HG02678 (cell line): ENCODE data around the gene VPS16.
"Not testable (repeated sequence)": the region's sequence is repeated elsewhere in the genome, so short reads cannot be mapped to it uniquely, and the experiment has no call there.

Experiments used
- ATAC-seq: cut with Tn5 transposase; IDR thresholded peaks from one replicate; pipeline ENCODE4 v1.9.1; 2021; ENCODE audit warnings: mild to moderate bottlenecking, moderate library complexity; ENCODE audit not compliant: unreplicated experiment

Gene VPS16

DNA sequence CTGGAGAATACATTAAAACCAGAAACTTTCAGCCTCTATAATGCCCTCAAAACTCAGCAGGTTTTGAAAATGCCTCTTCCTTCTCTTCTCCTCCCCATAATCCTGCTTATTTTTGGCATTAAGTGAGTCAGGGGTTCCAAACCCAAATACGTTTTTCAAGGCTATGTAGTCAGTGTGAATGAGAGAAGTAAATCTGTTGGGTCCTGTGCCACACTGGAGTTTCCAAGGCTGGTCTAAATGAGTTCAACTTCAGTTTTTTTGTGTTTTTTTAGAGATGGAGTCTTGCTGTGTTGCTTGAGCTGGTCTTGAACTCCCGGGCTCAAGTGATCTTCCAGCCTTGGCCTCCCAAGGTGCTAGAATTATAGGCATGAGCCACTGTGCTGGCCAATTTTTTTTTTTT, 53.7 kb downstream of the VPS16 start:
- ATAC-seq: no peak

DNA sequence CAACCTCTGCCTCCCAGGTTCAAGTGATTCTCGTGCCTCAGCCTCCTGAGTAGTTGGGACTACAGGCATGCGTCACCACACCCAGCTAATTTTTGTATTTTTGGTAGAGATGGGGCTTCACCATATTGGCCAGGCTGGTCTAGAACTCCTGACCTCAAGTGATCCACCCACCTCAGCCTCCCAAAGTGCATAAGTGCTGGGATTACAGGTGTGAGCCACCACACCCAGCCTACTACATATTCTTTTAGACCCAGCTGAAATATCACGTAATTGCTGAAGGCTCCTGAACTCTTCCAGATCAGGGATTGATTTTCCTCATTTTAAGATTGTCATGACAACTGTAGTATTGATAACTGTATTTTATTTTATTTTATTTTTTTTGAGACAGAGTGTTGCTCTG, 54.6 kb downstream of the VPS16 start:
- ATAC-seq: not testable (repeated sequence)

DNA sequence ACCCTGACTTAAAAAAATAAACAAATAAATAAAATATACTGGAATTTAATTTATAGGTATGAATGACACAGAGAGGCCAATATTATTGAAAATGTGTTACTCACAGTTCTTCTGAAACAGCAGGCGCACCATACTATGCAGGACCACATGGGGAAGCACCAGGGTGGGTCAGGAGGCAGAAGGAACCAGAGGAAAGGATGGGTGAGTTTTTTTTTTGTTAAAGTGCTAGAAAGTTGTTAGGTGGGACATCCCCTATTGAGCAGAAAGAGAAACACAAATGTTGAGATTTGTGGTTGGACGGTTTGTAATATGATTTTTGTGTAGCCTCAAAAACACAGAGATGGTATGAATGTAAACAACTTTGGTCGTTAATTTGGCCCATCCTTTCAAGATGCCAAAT, 58.7 kb downstream of the VPS16 start:
- ATAC-seq: no peak

DNA sequence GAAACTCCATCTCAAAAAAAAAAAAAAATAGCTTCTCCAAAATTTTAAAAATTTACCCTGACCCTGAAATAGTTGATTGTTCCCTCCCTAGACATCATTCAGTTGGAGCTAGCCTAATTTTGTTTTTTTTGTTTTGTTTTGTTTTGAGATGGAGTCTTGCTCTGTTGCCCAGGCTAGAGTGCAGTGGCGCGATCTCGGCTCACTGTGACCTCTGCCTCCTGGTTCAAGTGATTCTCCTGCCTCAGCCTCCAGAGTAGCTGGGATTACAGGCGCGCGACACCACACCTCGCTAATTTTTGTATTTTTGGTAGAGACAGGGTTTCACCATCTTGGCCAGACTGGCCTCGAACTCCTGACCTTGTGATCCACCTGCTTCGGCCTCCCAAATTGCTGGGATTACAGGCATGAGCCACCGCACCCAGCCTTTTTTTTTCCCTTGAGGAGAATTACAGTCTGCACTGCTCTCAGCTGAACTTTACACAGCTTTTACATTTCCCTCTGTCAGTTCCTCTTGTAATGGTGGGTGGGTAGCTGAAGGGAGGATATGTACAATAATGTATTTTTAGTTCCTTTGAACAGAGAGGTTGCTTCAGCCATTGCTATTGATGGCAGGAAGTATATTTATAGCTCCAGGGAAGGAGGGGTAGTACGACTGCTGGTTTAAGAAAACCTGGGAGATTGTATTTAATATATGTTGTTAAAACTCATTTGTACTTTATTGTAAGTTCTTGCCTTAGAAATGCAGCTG, 60.5 kb downstream of the VPS16 start:
- ATAC-seq: peak; percentile 54

DNA sequence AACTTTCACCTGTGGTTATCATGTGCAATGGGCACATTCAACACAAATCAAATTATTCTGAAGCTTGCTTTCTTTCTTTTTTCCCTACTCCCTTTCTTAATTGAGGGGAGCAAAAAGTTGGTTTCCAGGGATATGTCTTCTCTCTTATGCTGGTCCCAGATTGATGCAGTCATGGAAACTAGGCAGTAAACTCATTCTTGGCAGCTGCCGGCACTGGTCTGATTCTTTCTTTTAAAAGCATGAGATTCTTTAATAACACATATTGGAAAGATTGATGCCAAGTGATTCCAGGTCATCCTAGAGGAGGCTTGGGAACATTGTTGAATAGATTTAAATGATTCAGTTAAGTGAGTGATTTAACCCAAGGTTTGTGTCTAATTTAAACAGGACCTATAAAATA, 61.7 kb downstream of the VPS16 start:
- no peak for ATAC-seq

DNA sequence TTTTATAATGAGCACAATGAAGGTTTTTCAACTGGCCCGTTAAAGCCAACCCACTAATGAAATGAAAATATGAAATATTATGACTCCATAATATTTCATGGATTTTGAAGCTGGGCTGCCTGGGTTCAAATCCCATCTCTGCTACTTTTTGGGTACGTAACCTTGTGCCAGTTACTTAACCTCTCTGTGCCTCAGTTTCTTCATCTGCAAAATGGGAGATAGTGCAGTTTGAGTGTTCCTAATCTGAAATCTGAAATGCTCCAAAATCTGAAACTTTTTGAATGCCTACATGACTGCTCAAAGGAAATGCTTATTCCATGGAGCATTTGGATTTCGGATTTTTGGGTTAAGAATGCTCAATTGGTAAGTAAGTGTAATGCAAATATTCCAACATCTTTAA, 62.3 kb downstream of the VPS16 start:
- no peak for ATAC-seq

DNA sequence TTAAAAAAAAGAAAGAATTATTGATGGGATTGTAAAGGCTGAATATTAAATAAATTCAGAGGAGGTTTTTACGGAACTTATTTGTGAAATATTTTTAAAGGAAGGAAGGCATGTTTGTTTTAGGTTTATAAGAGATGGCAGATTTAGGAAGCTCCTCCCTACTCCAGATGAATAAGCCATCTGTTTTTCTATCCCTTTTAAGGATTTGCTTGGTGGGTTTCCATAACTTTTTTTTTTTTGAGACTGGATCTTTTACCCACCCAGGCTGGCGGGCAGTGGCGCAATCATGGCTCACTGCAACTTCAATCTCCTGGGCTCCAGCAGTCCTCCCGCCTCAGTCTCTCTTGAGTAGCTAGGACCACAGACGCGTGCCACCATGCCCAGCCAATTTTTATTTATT, 63.1 kb downstream of the VPS16 start:
- ATAC-seq: no peak

DNA sequence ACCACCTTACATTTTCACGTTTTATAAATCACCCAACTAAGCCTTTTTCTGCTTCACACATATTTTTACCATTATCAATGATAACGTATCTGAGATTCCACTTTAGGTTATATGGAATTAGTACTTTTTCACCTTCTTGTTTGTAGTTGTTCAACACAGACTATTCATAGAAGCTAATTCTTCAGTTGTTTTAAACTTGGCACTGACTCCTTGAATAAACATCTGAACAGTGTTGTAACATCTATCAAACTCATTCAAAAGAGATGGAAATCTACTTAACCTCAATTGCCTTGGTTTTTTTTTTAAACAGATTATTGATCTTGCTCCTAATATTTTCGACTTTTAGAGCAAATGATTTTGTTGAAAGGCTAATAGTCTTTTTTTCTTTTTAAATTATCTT, 67.0 kb downstream of the VPS16 start:
- no peak for ATAC-seq

DNA sequence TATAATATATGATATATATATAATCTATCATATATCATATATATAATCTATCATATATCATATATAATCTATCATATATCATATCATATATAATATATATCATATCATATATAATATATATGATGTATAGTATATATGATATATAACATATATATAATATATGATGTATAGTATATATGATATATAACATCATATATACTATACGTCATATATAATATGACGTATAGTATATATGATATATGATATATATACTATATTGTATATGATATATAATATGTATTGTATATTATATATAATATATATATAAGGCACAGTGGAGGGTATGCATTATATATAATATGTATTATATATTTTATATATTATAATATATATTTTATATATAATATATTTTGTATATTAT, 69.4 kb downstream of the VPS16 start:
- no peak for ATAC-seq

DNA sequence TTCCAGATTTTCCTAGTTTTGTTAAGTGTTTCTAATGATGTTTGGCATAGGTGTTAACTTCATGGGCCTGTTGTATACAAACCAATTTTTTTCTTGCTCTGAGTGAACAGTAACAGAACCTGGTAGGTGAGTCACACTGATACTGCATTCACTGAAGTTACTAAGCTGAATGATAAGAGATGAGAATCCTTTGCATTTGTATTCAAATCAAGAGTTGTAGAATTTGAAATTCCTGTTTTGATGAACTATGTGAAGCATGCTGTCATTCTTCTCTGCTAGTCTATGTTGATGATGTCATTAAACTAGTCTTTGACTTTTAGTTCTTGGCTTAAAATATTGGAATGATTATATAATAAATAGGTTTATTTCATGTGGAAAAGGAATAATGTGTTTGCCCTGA, 70.7 kb downstream of the VPS16 start:
- no peak for ATAC-seq

DNA sequence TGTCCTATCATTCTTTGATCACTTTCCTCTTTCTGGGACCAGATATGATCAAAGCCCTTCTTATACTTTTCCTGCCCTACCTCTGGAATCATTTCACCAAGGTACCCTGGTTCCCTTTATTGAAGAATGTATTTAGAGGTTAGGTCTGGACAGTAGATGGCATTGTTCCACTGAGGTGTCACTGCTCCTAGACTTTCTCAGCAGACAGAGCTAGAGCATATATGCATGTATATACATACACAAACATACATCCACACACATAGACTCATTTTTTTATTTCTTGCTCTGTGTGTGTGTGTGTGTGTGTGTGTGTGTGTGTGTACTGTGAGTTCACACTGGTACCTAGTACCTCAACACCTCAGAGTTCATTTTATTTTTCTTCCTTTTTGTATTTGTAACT, 73.6 kb downstream of the VPS16 start:
- ATAC-seq: no peak
